ENCODE data around the gene ASAP2.

DNA sequence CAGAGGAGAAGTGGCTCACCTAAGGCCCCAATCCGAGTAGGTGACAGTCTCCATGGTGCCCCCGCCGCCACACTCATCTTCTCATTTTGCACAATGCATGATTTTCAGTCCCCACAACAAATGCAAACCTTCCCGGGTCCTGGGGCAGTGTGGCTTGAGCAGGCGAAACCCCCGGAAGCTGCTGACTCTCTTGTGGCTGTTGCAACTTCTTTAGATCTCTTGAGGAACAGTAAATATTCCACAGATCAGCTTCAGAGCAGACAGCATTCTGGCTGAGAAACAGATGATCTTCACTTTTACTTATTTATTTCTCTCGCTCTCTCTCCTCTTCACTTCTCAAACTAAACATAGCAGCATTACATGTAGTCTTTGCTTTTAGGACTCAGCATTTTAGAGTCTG lies 51.9 kb downstream of the ASAP2 start:
- TF ChIP-seq FUS (optimal IDR thresholded peaks at IDR 0.05; ENCODE audit: low read depth, low read length) (no peak), POLR2A (conservative IDR thresholded peaks at IDR 0.05) (no peak), PML (IDR thresholded peaks at IDR 0.05; ENCODE audit: low read length) (no peak), ZNF766 (CRISPR knock-in tag; conservative IDR thresholded peaks at IDR 0.05) (no peak), KDM2B (CRISPR knock-in tag; IDR thresholded peaks at IDR 0.05) (no peak), SMARCB1 (IDR thresholded peaks at IDR 0.05; ENCODE audit: insufficient read length, low read depth) (no peak), ZNF830 (CRISPR knock-in tag; IDR thresholded peaks at IDR 0.05) (no peak), ELF1 (tag; IDR thresholded peaks at IDR 0.05) (no peak), CREM (IDR thresholded peaks at IDR 0.05; ENCODE audit: low read depth) (no peak)
- TF ChIP-seq, protein P1, sequence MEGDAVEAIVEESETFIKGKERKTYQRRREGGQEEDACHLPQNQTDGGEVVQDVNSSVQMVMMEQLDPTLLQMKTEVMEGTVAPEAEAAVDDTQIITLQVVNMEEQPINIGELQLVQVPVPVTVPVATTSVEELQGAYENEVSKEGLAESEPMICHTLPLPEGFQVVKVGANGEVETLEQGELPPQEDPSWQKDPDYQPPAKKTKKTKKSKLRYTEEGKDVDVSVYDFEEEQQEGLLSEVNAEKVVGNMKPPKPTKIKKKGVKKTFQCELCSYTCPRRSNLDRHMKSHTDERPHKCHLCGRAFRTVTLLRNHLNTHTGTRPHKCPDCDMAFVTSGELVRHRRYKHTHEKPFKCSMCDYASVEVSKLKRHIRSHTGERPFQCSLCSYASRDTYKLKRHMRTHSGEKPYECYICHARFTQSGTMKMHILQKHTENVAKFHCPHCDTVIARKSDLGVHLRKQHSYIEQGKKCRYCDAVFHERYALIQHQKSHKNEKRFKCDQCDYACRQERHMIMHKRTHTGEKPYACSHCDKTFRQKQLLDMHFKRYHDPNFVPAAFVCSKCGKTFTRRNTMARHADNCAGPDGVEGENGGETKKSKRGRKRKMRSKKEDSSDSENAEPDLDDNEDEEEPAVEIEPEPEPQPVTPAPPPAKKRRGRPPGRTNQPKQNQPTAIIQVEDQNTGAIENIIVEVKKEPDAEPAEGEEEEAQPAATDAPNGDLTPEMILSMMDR (IDR thresholded peaks at IDR 0.05 in 2 of 3, conservative IDR thresholded peaks at IDR 0.05 in 1 of 3; ENCODE audit: insufficient read depth in 2 of 3, low read depth in 1 of 3, low read length in 3 of 3), result no peak
